Body of pancreas (tissue), 4 donors: ENCODE data around the gene VPS9D1. TPM values are rescaled to one million over a fixed set of nuclear protein-coding genes. Genes with fewer than 3 reads are reported as not detected.
"Not testable (repeated sequence)": the region's sequence is repeated elsewhere in the genome, so short reads cannot be mapped to it uniquely, and the experiment has no call there.

ENCODE experiments used
- ATAC-seq: fragments of 150-250 bp; one replicate; pipeline ENCODE4 v1.9.1; 2016
- DNase-seq, 4 donors: peaks; one replicate each; pipeline ENCODE4 v3.0.0-alpha.2; 2019
- H3K27ac ChIP-seq, 4 donors: fragments of 200-600 bp; sonication (generic); 1 replicate in 3 of 4; 2 replicates in 1 of 4; pipeline versions ENCODE4 v1.5.1 to v1.6.1; 2016 to 2019; ENCODE audit warnings: mild to moderate bottlenecking in 1 of 4, mixed read lengths in 1 of 4, moderate library complexity in 1 of 4
- H3K27me3 ChIP-seq, 2 donors: fragments of 200-600 bp; sonication (generic); one replicate each; pipeline ENCODE4 v1.6.0; 2016; ENCODE audit warnings: mild to moderate bottlenecking in 1 of 2
- H3K36me3 ChIP-seq, 2 donors: fragments of 200-600 bp; sonication (generic); replicated peaks in 1 of 2; 2 replicates each; pipeline ENCODE4 v1.5.1; 2016; ENCODE audit warnings: low read depth in 2 of 2; ENCODE audit not compliant: insufficient read depth in 1 of 2
- H3K4me1 ChIP-seq: fragments of 200-600 bp; sonication (generic); one replicate; pipeline ENCODE4 v1.6.0; 2016
- H3K4me3 ChIP-seq, 2 donors: fragments of 200-600 bp; sonication (generic); 1 replicate in 1 of 2; 2 replicates in 1 of 2; pipeline ENCODE4 v1.5.1; 2016 to 2019
- H3K9me3 ChIP-seq, 3 donors: fragments of 200-600 bp; sonication (generic); 1 replicate in 2 of 3; 2 replicates in 1 of 3; pipeline ENCODE4 v1.5.1; 2016
- POLR2A ChIP-seq, 3 donors: fragments of 450-650 bp; IDR thresholded peaks; one replicate each; pipeline ENCODE4 v1.6.1; 2016; ENCODE audit warnings: antibody characterized with exemption in 3 of 3, mild to moderate bottlenecking in 2 of 3
- WGBS, 2 donors: methylation state at CpG; one replicate each; pipeline ENCODE4 v1.1.5; 2017; 5-methylcytosine and 5-hydroxymethylcytosine counted together
- intact Hi-C: fragments of 100-400 bp; cut with DNase I; formaldehyde crosslinking; loops from one replicate; pipeline ENCODE4 v1.15.1; 2023
- total RNA-seq, 2 donors: library from RNA; depleted of rRNA; stranded (reverse); fragments of >200 nt; gene quantifications; one replicate each; pipeline ENCODE4 v1.1.0, GENCODE V29; 2016
- TF ChIP-seq, protein P1 (sequence below), 7 experiments: fragments of 450-650 bp in 4 of 7; fragments of 200-600 bp in 3 of 7; sonication (generic) in 3 of 7; IDR thresholded peaks; one replicate each; pipeline ENCODE4 v1.5.1; 2016 to 2019; ENCODE audit warnings: antibody characterized with exemption in 7 of 7

The VPS9D1 gene
- total RNA-seq, 2 donors from 2014 or later: 3.6 to 24.7 TPM

DNA sequence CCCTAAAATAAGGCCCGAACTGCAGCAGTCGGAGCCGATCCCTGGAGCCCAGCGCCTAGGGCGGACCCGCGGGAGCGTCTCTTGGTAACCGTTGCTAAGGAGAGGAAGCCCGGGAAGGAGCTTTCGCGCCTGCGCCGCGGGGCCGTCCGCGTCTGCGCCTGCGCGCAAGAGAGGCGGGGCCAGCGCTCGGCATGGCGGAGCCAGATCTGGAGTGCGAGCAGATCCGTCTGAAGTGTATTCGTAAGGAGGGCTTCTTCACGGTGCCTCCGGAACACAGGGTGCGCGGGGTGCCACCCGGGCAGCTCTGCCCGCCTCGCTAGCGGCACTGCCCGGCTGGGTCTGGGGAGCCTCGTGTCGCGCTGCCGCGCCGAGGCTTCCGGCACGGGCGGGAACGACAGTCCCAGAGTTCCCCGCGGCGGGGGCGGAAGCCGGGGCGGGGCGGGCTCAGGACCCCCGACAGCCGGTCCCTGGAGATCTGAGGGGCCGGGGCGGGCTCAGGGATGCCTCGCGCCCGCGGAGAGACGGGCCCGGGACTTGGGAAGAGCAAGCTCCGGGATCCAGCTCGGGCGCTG, 34.1 kb downstream of the VPS9D1 start, which contains the start of gene CDK10:
TSS of gene CDK10 (plus strand) at position 170 of the 572 bp plus-strand sequence. CDS start at position 192, 22 bp downstream.
- Histone ChIP-seq H3K27me3 (no peaks in the 10 kb centered on the region), H3K9me3 (no peaks in the 10 kb centered on the region), H3K27ac (peak within 1 kb of the TSS; percentile 60 to 94 (median 78)), H3K4me1 (peaks cover 23% of the 10 kb centered on the region), H3K4me3 (peak within 1 kb of the TSS; percentile 81 to 88), H3K36me3 (peaks cover 0 to 10% of the 10 kb centered on the region in 2 donors)
- peak; percentile 91 to 94 (median 92) for DNase-seq
- 0% methylated on average over 9 to 67 of the region's 67 CpGs for WGBS, 2 donors
- ATAC-seq: peak; percentile 89
- intact Hi-C loops: no loop called here
- peak; percentile 40 to 85 (median 46) for TF ChIP-seq POLR2A (IDR thresholded peaks at IDR 0.05)
- TF ChIP-seq, protein P1, sequence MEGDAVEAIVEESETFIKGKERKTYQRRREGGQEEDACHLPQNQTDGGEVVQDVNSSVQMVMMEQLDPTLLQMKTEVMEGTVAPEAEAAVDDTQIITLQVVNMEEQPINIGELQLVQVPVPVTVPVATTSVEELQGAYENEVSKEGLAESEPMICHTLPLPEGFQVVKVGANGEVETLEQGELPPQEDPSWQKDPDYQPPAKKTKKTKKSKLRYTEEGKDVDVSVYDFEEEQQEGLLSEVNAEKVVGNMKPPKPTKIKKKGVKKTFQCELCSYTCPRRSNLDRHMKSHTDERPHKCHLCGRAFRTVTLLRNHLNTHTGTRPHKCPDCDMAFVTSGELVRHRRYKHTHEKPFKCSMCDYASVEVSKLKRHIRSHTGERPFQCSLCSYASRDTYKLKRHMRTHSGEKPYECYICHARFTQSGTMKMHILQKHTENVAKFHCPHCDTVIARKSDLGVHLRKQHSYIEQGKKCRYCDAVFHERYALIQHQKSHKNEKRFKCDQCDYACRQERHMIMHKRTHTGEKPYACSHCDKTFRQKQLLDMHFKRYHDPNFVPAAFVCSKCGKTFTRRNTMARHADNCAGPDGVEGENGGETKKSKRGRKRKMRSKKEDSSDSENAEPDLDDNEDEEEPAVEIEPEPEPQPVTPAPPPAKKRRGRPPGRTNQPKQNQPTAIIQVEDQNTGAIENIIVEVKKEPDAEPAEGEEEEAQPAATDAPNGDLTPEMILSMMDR (IDR thresholded peaks at IDR 0.05): peak in 2 of 7 experiments; percentile 6

DNA sequence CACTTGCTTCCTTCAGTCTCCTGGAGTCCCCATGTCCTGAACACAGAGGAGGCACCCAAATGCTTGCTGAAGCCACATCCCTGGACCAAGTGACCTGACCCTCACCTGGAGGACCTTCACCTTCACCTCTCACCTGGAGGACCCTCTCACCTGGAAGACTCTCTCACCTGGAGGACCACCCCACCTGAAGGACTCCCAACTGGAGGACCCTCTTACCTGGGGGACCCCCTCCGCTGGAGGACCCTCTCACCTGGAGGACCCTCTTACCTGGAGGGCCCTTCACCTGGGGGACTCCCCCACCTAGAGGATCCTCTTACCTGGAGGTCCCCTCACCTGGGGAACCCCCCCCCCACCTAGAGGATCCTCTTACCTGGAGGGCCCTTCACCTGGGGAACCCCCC, 34.8 kb downstream of the VPS9D1 start:
- intact Hi-C loops: no loop called here
- Histone ChIP-seq H3K36me3 (peaks cover 0 to 5% of the 10 kb centered on the region in 2 donors), H3K9me3 (no peaks in the 10 kb centered on the region), H3K27ac (no peak overlapping the region), H3K27me3 (no peaks in the 10 kb centered on the region), H3K4me1 (peaks cover 23% of the 10 kb centered on the region), H3K4me3 (no peak overlapping the region)
- TF ChIP-seq, protein P1 (IDR thresholded peaks at IDR 0.05): no peak
- TF ChIP-seq POLR2A (IDR thresholded peaks at IDR 0.05): no peak
- 82 to 100% methylated on average over 1 of the region's 1 CpG for WGBS, 2 donors
- DNase-seq (no peak), ATAC-seq (no peak)

DNA sequence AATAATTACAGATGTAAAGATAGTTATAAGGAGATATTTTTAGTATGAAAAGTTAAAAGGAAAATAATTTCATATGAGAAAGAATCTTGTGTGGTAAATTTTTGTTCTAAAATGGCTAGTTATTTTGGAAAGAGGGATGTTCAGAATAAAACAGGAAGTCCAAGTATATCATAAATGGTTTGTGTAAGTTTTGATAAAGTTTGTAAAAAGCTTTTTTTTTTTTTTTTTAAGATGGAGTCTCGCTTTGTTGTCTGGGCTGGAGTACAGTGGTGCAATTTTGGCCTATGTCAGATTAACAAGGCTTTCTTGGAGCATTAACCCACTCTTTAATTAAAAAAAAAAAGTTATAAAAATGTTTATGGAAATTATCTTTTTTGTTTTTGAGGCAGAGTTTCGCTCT, 42.4 kb downstream of the VPS9D1 start:
- no peaks in the 10 kb centered on the region for H3K9me3 ChIP-seq
- H3K27ac ChIP-seq: no peak overlapping the region
- intact Hi-C loops: no loop called here
- H3K27me3 ChIP-seq: no peaks in the 10 kb centered on the region
- ATAC-seq: no peak
- H3K4me1 ChIP-seq: no peaks in the 10 kb centered on the region
- 90 to 98% methylated on average over 2 of the region's 2 CpGs for WGBS, 2 donors
- no peak for DNase-seq
- H3K4me3 ChIP-seq: no peak overlapping the region
- H3K36me3 ChIP-seq: no peaks in the 10 kb centered on the region
- TF ChIP-seq, protein P1 (IDR thresholded peaks at IDR 0.05): no peak
- no peak for TF ChIP-seq POLR2A (IDR thresholded peaks at IDR 0.05)

DNA sequence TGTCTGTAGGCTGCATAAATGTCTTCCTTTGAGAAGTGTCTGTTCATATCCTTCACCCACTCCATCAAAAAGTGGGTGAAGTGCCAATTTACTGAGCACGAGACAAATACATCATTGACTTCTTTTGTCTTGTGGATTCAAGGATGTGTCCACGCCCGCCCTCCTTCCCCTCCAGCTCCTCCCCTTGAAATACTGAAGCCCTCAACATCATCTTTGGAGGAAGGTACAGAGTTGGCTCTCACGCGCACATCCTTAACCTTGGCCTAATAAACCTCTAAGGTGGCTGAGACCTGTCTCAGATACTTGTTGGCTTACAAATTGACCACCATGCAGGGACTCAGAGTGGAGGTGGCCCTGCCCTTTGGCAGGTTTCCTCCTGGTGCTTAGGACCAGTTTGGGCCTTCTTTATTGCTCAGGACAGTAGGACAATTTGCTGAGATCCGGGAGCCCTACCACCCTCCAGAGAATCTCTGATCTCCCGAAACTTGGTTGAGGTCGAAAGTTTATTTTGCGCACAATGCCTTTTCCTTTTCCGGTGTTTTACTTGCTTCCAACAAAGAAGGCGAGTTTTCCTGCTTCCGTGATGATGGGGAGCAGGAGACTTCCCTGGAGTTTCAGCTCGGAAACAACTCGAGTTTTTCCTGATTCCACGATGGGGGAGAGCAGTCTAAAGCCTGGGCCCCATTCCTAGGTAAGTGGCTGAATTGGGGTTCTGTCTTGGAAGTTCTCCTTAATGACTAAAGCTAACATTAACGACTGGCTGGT, 48.3 kb downstream of the VPS9D1 start:
- ATAC-seq: no peak
- no peak for DNase-seq
- Histone ChIP-seq H3K27ac (no peak overlapping the region), H3K4me3 (no peak overlapping the region), H3K4me1 (no peaks in the 10 kb centered on the region), H3K27me3 (no peaks in the 10 kb centered on the region), H3K9me3 (no peaks in the 10 kb centered on the region), H3K36me3 (no peaks in the 10 kb centered on the region)
- TF ChIP-seq, protein P1 (IDR thresholded peaks at IDR 0.05): no peak
- no peak for TF ChIP-seq POLR2A (IDR thresholded peaks at IDR 0.05)
- intact Hi-C loops: no loop called here
- WGBS, 2 donors: 87 to 93% methylated on average over 16 of the region's 16 CpGs

DNA sequence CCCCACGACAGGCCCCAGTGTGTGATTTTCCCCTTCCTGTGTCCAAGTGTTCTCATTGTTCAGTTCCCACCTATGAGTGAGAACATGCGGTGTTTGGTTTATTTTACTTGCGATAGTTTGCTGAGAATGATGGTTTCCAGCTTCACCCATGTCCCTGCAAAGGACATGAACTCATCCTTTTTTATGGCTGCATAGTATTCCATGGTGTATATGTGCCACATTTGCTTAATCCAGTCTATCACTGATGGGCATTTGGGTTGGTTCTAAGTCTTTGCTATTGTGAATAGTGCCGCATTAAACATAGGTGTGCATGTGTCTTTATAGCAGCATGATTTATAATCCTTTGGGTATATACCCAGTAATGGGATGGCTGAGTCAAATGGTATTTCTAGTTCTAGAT, 49.1 kb downstream of the VPS9D1 start:
- 90 to 92% methylated on average over 4 of the region's 4 CpGs for WGBS, 2 donors
- DNase-seq, H3K27me3 ChIP-seq, H3K27ac ChIP-seq, H3K9me3 ChIP-seq, H3K4me3 ChIP-seq, H3K4me1 ChIP-seq, H3K36me3 ChIP-seq, ATAC-seq, intact Hi-C loops: not testable (repeated sequence)
